ENCODE results near the gene ARHGAP22.

GRCh38 chr10:48653944-48654698 is 49.2 kb upstream of the ARHGAP22 start:
- TF ChIP-seq POLR2AphosphoS5 (IDR thresholded peaks at IDR 0.05; ENCODE audit: insufficient read depth in 1 of 2, low read depth in 1 of 2) (no peak), CTCF (IDR thresholded peaks at IDR 0.05) (no peak)

Measured in vagina (tissue), 2 donors.